ENCODE measurements around the gene PPIE. TPM values are rescaled to one million over a fixed set of nuclear protein-coding genes. Genes with fewer than 3 reads are reported as not detected.
"Not testable (repeated sequence)": the region's sequence is repeated elsewhere in the genome, so short reads cannot be mapped to it uniquely, and the experiment has no call there.

The PPIE gene
- total RNA-seq, 1 donor from 2014 or later: 27.9 TPM

DNA sequence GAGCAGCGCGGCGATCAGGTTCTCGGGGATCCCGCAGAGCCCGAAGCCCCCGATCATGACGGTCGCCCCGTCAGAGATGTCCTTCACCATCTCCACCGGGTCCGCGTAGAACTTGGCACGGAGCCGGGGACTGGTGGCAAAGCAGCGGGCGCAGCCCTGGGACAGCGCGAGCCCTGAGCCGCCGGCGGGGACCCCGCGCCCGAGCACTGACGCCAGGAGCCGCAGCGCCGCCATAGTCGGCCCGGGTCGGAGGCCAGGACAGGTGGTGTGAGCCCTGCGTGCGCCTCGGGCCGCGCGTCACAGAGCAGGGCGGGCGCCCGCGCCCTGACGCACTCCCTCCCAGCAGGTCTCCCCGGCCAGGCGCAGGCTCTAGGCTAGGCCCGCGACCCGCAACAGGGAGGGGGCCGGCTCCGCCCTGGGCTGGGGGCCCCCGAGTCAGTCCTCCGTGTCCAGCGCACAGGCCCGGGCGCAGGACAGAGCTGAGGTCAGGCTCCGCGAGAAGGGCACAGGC is 32.4 kb downstream of the PPIE start, which contains the start of gene OXCT2:
OXCT2 (minus strand) TSS at position 327 of the 511 bp plus-strand sequence; CDS start at position 234, 93 bp downstream.
- intact Hi-C loops (cut with DNase I); DNase-seq: not testable (repeated sequence)
- peak; percentile 39 for ATAC-seq (ENCODE audit: poor library complexity)

DNA sequence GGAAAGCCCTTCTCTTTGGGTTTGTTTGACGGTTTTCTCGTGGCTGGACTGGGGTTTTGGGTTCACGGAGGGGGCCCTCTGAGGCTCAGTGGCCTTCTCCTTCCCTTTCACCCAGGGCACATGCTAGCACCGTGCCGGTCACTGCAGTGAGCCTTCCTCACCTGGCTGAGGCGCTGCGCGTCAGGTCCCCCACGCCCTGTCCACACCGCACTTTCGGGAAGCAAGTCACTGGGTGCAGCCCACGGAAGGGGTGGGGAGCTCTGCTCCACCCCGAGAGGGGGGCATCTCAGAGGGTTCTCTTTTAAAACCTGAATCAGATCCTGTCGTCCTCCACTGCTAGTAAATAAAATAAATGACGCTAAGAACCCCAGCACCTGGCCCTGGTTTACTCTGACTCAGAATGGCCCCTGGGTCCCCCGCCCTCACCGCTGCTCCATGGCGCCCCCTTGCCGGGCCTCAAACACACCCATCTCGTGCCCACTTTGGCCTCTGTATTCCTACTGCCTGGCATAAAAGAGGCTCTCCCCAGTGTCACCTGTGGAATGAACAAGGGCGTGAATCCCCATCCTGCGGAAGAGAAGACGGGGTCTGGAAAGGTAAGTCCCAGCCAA is 34.8 kb downstream of the PPIE start:
- not testable (repeated sequence) for DNase-seq

DNA sequence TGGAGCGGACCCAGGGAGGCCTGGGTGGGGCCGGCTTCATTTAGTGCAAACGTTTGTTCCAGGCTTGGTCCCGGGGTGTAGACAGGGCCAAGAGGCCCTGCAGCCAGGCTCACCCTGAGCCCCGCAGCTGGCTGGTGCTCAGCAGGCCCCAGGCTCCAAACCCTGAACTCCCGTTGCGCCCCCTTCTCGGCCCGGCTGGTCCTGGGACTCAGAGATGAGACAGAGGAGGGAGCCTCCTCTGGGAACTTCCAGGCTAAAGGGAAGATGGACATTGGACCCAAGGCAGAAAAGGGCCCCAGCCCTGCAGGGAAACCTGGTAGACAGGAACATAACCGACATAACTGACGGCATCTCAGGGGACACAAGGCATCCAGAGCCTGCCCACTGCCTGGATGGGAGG is 36.5 kb downstream of the PPIE start:
- ATAC-seq (ENCODE audit: poor library complexity); intact Hi-C loops (cut with DNase I); DNase-seq: not testable (repeated sequence)

More for the DNA sequence above, 34.8 kb downstream of the PPIE start:
- intact Hi-C loops (cut with DNase I); ATAC-seq (ENCODE audit: poor library complexity): not testable (repeated sequence)

GRCh38 chr1:39775676-39776399 is 37.2 kb downstream of the PPIE start:
- intact Hi-C loops (cut with DNase I); DNase-seq; ATAC-seq (ENCODE audit: poor library complexity): not testable (repeated sequence)

DNA sequence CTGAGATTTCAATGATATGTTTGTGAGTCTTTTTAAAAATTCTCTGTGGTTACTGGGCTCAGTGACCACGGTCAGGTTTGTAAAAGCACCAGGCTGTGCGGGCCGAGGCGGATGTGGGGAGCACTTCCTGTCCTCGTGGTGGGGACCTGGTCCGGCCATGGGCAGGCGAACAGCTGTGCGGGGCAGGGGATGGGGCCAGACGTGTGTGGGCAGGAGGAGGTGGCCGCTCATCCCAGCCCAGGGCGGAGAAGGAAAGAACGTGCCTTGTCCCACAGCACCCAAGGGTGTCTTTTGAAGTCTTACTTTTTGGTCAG is 37.7 kb downstream of the PPIE start:
- ATAC-seq (ENCODE audit: poor library complexity) (no peak), DNase-seq (no peak)
- intact Hi-C loops (cut with DNase I): no loop called here

DNA sequence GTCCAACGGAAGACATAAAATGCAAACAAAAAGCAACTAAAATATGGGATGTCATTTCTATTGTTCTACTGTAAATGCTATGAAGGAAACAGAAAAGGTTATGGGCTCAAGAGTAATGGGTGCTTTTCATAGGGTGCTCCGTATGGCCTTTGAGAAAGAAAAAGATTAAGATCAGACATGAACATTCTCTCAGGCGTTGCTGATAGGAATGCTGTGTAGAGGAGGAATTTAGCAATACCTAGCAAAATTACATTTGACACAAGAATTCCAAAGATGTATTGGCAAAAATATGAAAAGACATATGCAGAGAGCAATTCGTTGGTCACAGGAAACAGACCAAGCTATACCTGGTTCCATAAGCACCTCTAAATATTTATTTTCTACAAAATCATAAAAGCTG is 38.2 kb downstream of the PPIE start:
- ATAC-seq (ENCODE audit: poor library complexity) (no peak), DNase-seq (no peak)
- intact Hi-C loops (cut with DNase I): no loop called here

DNA sequence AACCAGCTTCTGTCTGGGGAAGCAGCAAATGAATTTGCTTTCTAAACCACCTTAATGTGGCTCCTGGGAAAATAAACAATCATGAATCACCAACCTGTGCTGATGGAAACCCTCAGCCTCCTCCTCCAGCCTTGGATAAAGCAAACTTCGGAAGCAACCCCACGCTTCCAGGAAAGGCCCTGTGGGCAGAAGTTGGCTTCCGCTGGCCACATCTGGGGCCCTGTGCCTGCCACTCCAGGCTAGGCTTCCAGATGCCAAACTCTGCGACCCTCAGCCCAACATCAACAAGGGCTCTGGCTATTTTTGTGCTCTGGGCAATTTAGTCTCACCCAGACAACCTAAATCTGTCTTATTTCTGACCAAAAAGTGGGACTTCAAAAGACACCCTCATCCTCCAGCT is 38.6 kb downstream of the PPIE start:
- intact Hi-C loops (cut with DNase I): no loop called here
- no peak for ATAC-seq (ENCODE audit: poor library complexity)
- DNase-seq: no peak

GRCh38 chr1:39777896-39778295 is 39.2 kb downstream of the PPIE start:
- intact Hi-C loops (cut with DNase I); ATAC-seq (ENCODE audit: poor library complexity); DNase-seq: not testable (repeated sequence)

DNA sequence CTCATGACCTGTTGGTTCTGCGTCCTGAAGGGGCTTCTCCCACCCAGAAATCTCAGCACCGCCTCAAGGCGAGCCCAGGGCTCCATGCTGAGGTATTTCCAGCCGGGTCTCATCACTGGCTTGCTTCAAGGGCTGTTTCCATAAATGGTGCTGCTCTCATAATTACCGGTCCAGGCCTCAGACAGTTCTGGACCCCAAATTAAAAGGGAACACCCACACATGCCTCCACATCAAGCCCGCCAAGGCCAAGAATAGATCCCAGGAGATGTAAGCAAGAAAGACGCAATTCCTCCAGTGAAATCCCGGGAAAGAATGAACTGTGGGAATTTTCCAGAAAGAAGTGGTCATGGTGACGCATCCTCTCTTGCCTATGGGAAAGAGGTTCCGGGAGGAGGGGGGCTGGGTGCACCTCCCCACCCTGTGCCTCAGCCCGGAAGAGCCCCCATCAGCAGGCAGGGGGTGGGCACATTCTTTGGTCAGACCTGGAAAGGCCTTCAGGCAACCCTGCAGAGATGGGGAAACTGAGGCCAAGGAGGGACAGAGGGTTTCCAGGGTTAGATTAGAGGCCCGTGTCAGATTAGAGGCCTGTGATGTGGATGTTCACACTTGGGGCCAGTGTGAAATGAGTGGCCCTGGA is 39.9 kb downstream of the PPIE start:
- intact Hi-C loops (cut with DNase I); ATAC-seq (ENCODE audit: poor library complexity); DNase-seq: not testable (repeated sequence)

GRCh38 chr1:39779137-39779536 is 40.5 kb downstream of the PPIE start:
- DNase-seq: no peak
- no peak for ATAC-seq (ENCODE audit: poor library complexity)
- intact Hi-C loops (cut with DNase I): no loop called here

GRCh38 chr1:39779821-39780220 is 41.1 kb downstream of the PPIE start:
- no peak for DNase-seq
- intact Hi-C loops (cut with DNase I): no loop called here
- no peak for ATAC-seq (ENCODE audit: poor library complexity)

- ATAC-seq (ENCODE audit: poor library complexity) (no peak), DNase-seq (no peak)
- intact Hi-C loops (cut with DNase I): no loop called here
These were observed 42.6 kb downstream of the PPIE start for GRCh38 chr1:39781349-39781715.

GRCh38 chr1:39782103-39782502 is 43.4 kb downstream of the PPIE start:
- no peak for ATAC-seq (ENCODE audit: poor library complexity)
- DNase-seq: no peak
- intact Hi-C loops (cut with DNase I): no loop called here

- ATAC-seq (ENCODE audit: poor library complexity); DNase-seq; intact Hi-C loops (cut with DNase I): not testable (repeated sequence)
These were observed 44.0 kb downstream of the PPIE start for GRCh38 chr1:39782685-39783084.

- peak; percentile 8 for ATAC-seq (ENCODE audit: poor library complexity)
- DNase-seq; intact Hi-C loops (cut with DNase I): not testable (repeated sequence)
These were observed 47.8 kb downstream of the PPIE start for GRCh38 chr1:39786303-39787107.

DNA sequence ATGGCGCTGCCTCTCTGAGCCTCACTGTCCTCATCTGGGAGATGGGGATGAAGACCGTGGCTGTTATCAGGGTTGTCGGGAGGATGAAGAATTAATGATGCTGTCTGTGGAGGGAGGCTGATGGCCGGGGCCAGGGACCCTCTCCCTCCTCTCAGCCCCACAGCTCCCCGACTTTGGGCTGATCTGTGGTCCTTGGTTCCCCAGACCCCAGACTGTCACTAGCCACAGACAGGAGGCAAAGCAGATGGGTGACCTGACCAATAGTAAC is 48.4 kb downstream of the PPIE start:
- DNase-seq; intact Hi-C loops (cut with DNase I); ATAC-seq (ENCODE audit: poor library complexity): not testable (repeated sequence)

DNA sequence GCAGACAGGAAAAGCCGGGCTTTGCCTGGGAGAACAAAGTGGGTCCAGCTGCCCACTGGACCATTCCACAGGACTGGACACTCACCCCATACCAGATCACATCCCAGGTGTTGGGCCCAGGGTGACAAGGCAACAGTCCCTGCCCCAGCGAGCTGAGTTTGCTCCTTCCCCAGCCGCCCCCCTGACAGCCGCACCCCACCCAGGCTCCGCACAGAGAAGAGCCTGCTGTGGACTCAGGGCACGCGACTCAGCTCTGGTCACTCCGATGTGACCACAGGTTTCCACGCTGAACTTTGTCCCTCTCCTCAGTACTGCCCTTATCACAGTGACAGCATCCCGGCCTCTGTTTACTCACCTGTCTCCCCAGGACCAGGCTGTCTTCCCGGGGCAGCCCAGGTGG is 48.8 kb downstream of the PPIE start:
- ATAC-seq (ENCODE audit: poor library complexity): no peak
- no peak for DNase-seq
- intact Hi-C loops (cut with DNase I): no loop called here

GRCh38 chr1:39787964-39788363 is 49.3 kb downstream of the PPIE start:
- DNase-seq: peak; percentile 41
- intact Hi-C loops (cut with DNase I); ATAC-seq (ENCODE audit: poor library complexity): not testable (repeated sequence)

- ATAC-seq (ENCODE audit: poor library complexity) (no peak), DNase-seq (no peak)
- intact Hi-C loops (cut with DNase I): no loop called here
These were observed 49.7 kb downstream of the PPIE start for GRCh38 chr1:39788426-39788757.
